NT2/D1 (cell line): Measurements from ENCODE around the gene NKD1.

ENCODE experiments used
- SUZ12 ChIP-seq: IDR thresholded peaks from 2 replicates; pipeline ENCODE4 v1.6.1; 2011; ENCODE audit not compliant: insufficient read length, insufficient read depth; ENCODE audit errors: extremely low read depth
- YY1 ChIP-seq: IDR thresholded peaks from 2 replicates; pipeline ENCODE4 v1.6.1; 2011; ENCODE audit not compliant: insufficient read length, insufficient read depth
- ZNF274 ChIP-seq: IDR thresholded peaks from 2 replicates; pipeline ENCODE4 v1.6.1; 2011; ENCODE audit warnings: mild to moderate bottlenecking, low read depth, low read length

- TF ChIP-seq YY1 (no peak), SUZ12 (no peak), ZNF274 (no peak)
These were observed 17.2 kb downstream of the NKD1 start for GRCh38 chr16:50565428-50565827.
